IMR-90 (cell line): ENCODE measurements around the gene SLC7A6. TPM values are rescaled to one million over a fixed set of nuclear protein-coding genes. Genes with fewer than 3 reads are reported as not detected.

ENCODE experiments used
- ATAC-seq: fragments of 200-7000 bp; cut with Tn5 transposase; 2 replicates; pipeline ENCODE4 v1.9.1; 2020; ENCODE audit warnings: low read depth, mild to moderate bottlenecking, moderate library complexity
- BruUV-seq: library from RNA; stranded (reverse); fragments of 400-500 nt; replicated peaks from 2 replicates; lab custom pipeline; 2021; lab: Mats Ljungman, UMichigan
- CTCF ChIA-PET: fragments of 300-600 bp; formaldehyde crosslinking; extraction: SDS; loops from one replicate; lab custom pipeline; 2021; ENCODE audit warnings: antibody characterized with exemption; lab: Yijun Ruan, JAX
- POLR2A ChIA-PET: fragments of 300-600 bp; sonication (Branson Sonifier 250); formaldehyde crosslinking; loops from one replicate; lab custom pipeline; 2022; ENCODE audit warnings: antibody characterized with exemption; ENCODE audit not compliant: unreplicated experiment; lab: Charles Lee
- DNase-seq: peaks from one replicate; pipeline ENCODE4 v3.0.0; 2013
- H2AFZ ChIP-seq: replicated peaks from 2 replicates; pipeline ENCODE3; 2013; ENCODE audit warnings: low read length, mild to moderate bottlenecking; ENCODE audit not compliant: poor library complexity
- H2AK5ac ChIP-seq: 2 replicates; pipeline ENCODE4 v1.6.1; 2013; ENCODE audit warnings: low read depth, low read length, inconsistent platforms
- H2AK9ac ChIP-seq: replicated peaks from 2 replicates; pipeline ENCODE3; 2013; ENCODE audit warnings: mild to moderate bottlenecking, low read depth, low read length, moderate library complexity; ENCODE audit not compliant: poor library complexity
- H2BK120ac ChIP-seq: 2 replicates; pipeline ENCODE4 v1.6.1; 2013; ENCODE audit warnings: low read depth, low read length, inconsistent platforms
- H2BK15ac ChIP-seq: 3 replicates; pipeline ENCODE4 v1.6.1; 2013; ENCODE audit warnings: low read depth, low read length, inconsistent platforms
- H2BK20ac ChIP-seq: 2 replicates; pipeline ENCODE4 v1.6.1; 2013; ENCODE audit warnings: low read depth, mild to moderate bottlenecking, inconsistent platforms, low read length, moderate library complexity
- H2BK5ac ChIP-seq: 2 replicates; pipeline ENCODE4 v1.6.1; 2013; ENCODE audit warnings: mild to moderate bottlenecking, low read depth, low read length, inconsistent platforms; ENCODE audit not compliant: poor library complexity, severe bottlenecking
- H3K14ac ChIP-seq: replicated peaks from 2 replicates; pipeline ENCODE4 v1.6.1; 2013; ENCODE audit warnings: low read depth, low read length, inconsistent platforms
- H3K18ac ChIP-seq: 2 replicates; pipeline ENCODE4 v1.6.1; 2013; ENCODE audit warnings: low read depth, low read length, control low read depth
- H3K23ac ChIP-seq: 2 replicates; pipeline ENCODE4 v1.6.1; 2013; ENCODE audit warnings: low read depth, low read length, inconsistent platforms
- H3K27ac ChIP-seq: 2 replicates; pipeline ENCODE4 v1.5.1; 2013; ENCODE audit warnings: mild to moderate bottlenecking, control low read depth, low read length; ENCODE audit not compliant: insufficient read depth
- H3K27me3 ChIP-seq: 2 replicates; pipeline ENCODE4 v1.6.1; 2013; ENCODE audit warnings: low read length; ENCODE audit not compliant: control insufficient read depth, insufficient read depth
- H3K36me3 ChIP-seq: 2 replicates; pipeline ENCODE4 v1.6.1; 2013; ENCODE audit warnings: low read length, mixed read lengths; ENCODE audit not compliant: control insufficient read depth, insufficient read depth
- H3K4ac ChIP-seq: 2 replicates; pipeline ENCODE4 v1.6.1; 2013; ENCODE audit warnings: low read depth, low read length, inconsistent platforms
- H3K4me1 ChIP-seq: 2 replicates; pipeline ENCODE4 v1.6.1; 2013; ENCODE audit warnings: low read length, mixed read lengths; ENCODE audit not compliant: control insufficient read depth, insufficient read depth
- H3K4me2 ChIP-seq: 2 replicates; pipeline ENCODE4 v1.6.1; 2013; ENCODE audit warnings: low read depth, mild to moderate bottlenecking, control low read depth, low read length, moderate library complexity
- H3K4me3 ChIP-seq: 2 replicates; pipeline ENCODE4 v1.5.1; 2013; ENCODE audit warnings: low read depth, mild to moderate bottlenecking, control low read depth, low read length, moderate library complexity; ENCODE audit not compliant: insufficient read depth
- H3K56ac ChIP-seq: 2 replicates; pipeline ENCODE4 v1.6.1; 2013; ENCODE audit warnings: low read length, inconsistent platforms; ENCODE audit not compliant: insufficient read depth; ENCODE audit errors: extremely low read depth
- H3K79me1 ChIP-seq, 2 experiments: 2 replicates each; pipeline ENCODE4 v1.6.1; 2013; ENCODE audit warnings: low read length in 2 of 2, inconsistent platforms in 1 of 2, low read depth in 1 of 2
- H3K9ac ChIP-seq: 2 replicates; pipeline ENCODE4 v1.6.1; 2013; ENCODE audit warnings: low read depth, low read length, control low read depth
- H3K9me1 ChIP-seq: 2 replicates; pipeline ENCODE4 v1.6.1; 2013; ENCODE audit warnings: low read length, inconsistent platforms; ENCODE audit not compliant: insufficient read depth
- H3K9me3 ChIP-seq: 2 replicates; pipeline ENCODE4 v1.6.1; 2013; ENCODE audit warnings: low read length; ENCODE audit not compliant: control insufficient read depth, insufficient read depth
- H4K20me1 ChIP-seq: 2 replicates; pipeline ENCODE4 v1.6.1; 2013; ENCODE audit warnings: low read length, inconsistent platforms; ENCODE audit not compliant: insufficient read depth
- H4K5ac ChIP-seq: 2 replicates; pipeline ENCODE4 v1.6.1; 2013; ENCODE audit warnings: mild to moderate bottlenecking, low read depth, low read length, control low read depth
- H4K8ac ChIP-seq, 2 experiments: 2 replicates each; pipeline ENCODE4 v1.6.1; 2013; ENCODE audit warnings: low read depth in 2 of 2, low read length in 2 of 2, control low read depth in 1 of 2, inconsistent platforms in 1 of 2
- H4K91ac ChIP-seq: 2 replicates; pipeline ENCODE4 v1.6.1; 2013; ENCODE audit warnings: low read depth, low read length, inconsistent platforms; ENCODE audit not compliant: insufficient read depth
- MAFK ChIP-seq: IDR thresholded peaks from 2 replicates; pipeline ENCODE4 v1.6.1; 2012; ENCODE audit warnings: low read depth, low read length, improper control_type of control experiment
- MXI1 ChIP-seq: IDR thresholded peaks from 2 replicates; pipeline ENCODE4 v1.6.1; 2012; ENCODE audit warnings: low read depth, mild to moderate bottlenecking, low read length, moderate library complexity, borderline replicate concordance
- NFE2L2 ChIP-seq: fragments of 150-350 bp; IDR thresholded peaks from 2 replicates; pipeline ENCODE4 v1.6.1; 2016; ENCODE audit warnings: low read depth, mild to moderate bottlenecking, low read length
- POLR2A ChIP-seq: IDR thresholded peaks from 2 replicates; pipeline ENCODE4 v1.6.1; 2012; ENCODE audit warnings: mild to moderate bottlenecking, low read depth, low read length
- RAD21 ChIP-seq: IDR thresholded peaks from 2 replicates; pipeline ENCODE4 v1.6.1; 2012; ENCODE audit warnings: low read length, improper control_type of control experiment
- RFX5 ChIP-seq: IDR thresholded peaks from 2 replicates; pipeline ENCODE4 v1.8.0; 2012; ENCODE audit warnings: low read depth, mild to moderate bottlenecking, low read length, moderate library complexity
- SMC3 ChIP-seq: fragments of 150-350 bp; IDR thresholded peaks from 2 replicates; pipeline ENCODE4 v1.6.1; 2016; ENCODE audit warnings: low read depth, mild to moderate bottlenecking, antibody characterized with exemption, low read length, moderate library complexity
- WGBS, 2 experiments: methylation state at CpG; one replicate each; pipeline versions ENCODE4 v1.1.5 to v1.1.7; 2013; ENCODE audit warnings: missing lambda C conversion rate in 2 of 2; ENCODE audit not compliant: insufficient read length in 1 of 2; ENCODE audit errors: extremely low coverage in 2 of 2; 5-methylcytosine and 5-hydroxymethylcytosine counted together
- dilution Hi-C: fragments of 300-500 bp; cut with HindIII; formaldehyde crosslinking; loops from one replicate; pipeline ENCODE4 v1.14.3; 2018; ENCODE audit warnings: low sequenced_read_pairs; ENCODE audit not compliant: unreplicated experiment
- in situ Hi-C: fragments of 300-500 bp; cut with MboI; formaldehyde crosslinking; loops from 3 replicates; pipeline ENCODE4 v1.14.3; 2019; ENCODE audit warnings: low sequenced_read_pairs, inconsistent platforms, mixed read lengths
- intact Hi-C: fragments of 100-400 bp; cut with micrococcal nuclease; formaldehyde crosslinking; loops from 2 replicates; pipeline ENCODE4 v1.10.0; 2022
- polyA plus RNA-seq, 3 experiments: library from polyadenylated mRNA; depleted of rRNA; stranded (reverse); fragments of >200 nt; gene quantifications; 2 replicates each; pipeline ENCODE4 v1.2.3, GENCODE V29; 2012; ENCODE audit warnings: low replicate concordance in 1 of 3
- total RNA-seq: library from RNA; depleted of rRNA; stranded (reverse); fragments of >200 nt; gene quantifications from 2 replicates; pipeline ENCODE4 v1.2.3, GENCODE V29; 2012
- TF ChIP-seq, protein P1 (sequence below): fragments of 150-350 bp; IDR thresholded peaks from 2 replicates; pipeline ENCODE4 v1.6.1; 2017; ENCODE audit warnings: mild to moderate bottlenecking, antibody characterized with exemption, low read length, low read depth

Gene SLC7A6
- total and polyA plus RNA-seq, 2 of the 4 experiments (the other 2 are of a cell fraction): 29.4 to 36.1 TPM

DNA sequence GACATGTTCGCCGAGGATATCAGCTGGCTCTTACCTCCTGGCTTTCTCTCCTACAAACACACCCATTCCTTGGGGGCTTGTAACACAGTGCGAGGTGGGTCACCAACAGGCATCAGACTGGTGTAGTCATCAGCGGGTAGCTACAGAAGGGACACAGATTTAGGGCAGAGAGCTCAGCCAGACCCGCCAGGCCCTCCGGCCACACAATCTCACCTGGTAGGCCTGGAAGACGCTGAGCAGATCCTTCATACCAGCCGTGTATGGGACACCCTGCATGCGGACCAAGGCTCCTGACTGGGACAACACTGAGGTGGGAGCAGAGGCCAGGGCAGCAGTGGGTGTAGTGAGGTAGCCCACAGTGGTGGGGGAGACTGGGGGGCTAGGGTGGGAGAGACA is 34.2 kb upstream of the SLC7A6 start:
- ChIA-PET CTCF (interaction anchor here (0.6 kb wide), 2 partner anchors 138 to 165 kb away, joined by 3 to 4 read pairs; no protein-coding TSS in a partner anchor), POLR2A (no interaction called here)
- Histone ChIP-seq H2AFZ (no peak overlapping the region), H2BK20ac (no peak overlapping the region), H3K4me1 (peaks cover 5% of the 10 kb centered on the region), H2BK5ac (no peak overlapping the region), H2BK120ac (no peak overlapping the region), H2AK9ac (no peak overlapping the region), H3K9me1 (no peaks in the 10 kb centered on the region), H2AK5ac (no peak overlapping the region), H4K91ac (no peak overlapping the region), H3K27ac (no peak overlapping the region), H3K36me3 (peaks cover 6% of the 10 kb centered on the region), H3K14ac (no peak overlapping the region), H4K5ac (no peak overlapping the region), H3K27me3 (no peaks in the 10 kb centered on the region), H2BK15ac (no peak overlapping the region), H3K9me3 (no peaks in the 10 kb centered on the region), H3K56ac (no peak overlapping the region), H3K79me1 (peaks cover 0 to 3% of the 10 kb centered on the region in 2 experiments; a peak in 1 of 4 replicates), H3K9ac (no peak overlapping the region), H3K4me2 (no peak overlapping the region), H4K8ac (no peak overlapping the region), H3K4ac (no peak overlapping the region), H3K23ac (no peak overlapping the region), H4K20me1 (0 out of 2 replicates have a peak, but pooled peaks cover 3% of the 10 kb centered on the region), H3K18ac (no peak overlapping the region), H3K4me3 (no peak overlapping the region)
- DNase-seq (no peak), ATAC-seq (no peak)
- intact Hi-C loops: no loop called here
- dilution Hi-C loops: no loop called here
- BruUV-seq: no TSS peak
- WGBS, 2 experiments: 98% methylated on average over 8 of the region's 9 CpGs; no CpG with 5 or more reads in 1 of the 2 experiments
- TF ChIP-seq, protein P1, sequence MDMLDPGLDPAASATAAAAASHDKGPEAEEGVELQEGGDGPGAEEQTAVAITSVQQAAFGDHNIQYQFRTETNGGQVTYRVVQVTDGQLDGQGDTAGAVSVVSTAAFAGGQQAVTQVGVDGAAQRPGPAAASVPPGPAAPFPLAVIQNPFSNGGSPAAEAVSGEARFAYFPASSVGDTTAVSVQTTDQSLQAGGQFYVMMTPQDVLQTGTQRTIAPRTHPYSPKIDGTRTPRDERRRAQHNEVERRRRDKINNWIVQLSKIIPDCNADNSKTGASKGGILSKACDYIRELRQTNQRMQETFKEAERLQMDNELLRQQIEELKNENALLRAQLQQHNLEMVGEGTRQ: no peak
- TF ChIP-seq SMC3: no peak
- TF ChIP-seq POLR2A: no peak
- no peak for TF ChIP-seq RAD21
- no peak for TF ChIP-seq NFE2L2
- TF ChIP-seq MAFK: no peak
- TF ChIP-seq MXI1: no peak
- TF ChIP-seq RFX5: no peak
- in situ Hi-C loops: no loop called here
